Neuronal stem cell (in vitro differentiated cells): ENCODE results near the gene LRIT2.
"Not testable (repeated sequence)": the region's sequence is repeated elsewhere in the genome, so short reads cannot be mapped to it uniquely, and the experiment has no call there.

Experiments
- DNase-seq: peaks from one replicate; pipeline ENCODE4 v3.0.0-alpha.2; 2013; ENCODE audit warnings: low spot score
- H2AFZ ChIP-seq: one replicate; pipeline ENCODE4 v1.6.1; 2013; ENCODE audit warnings: mild to moderate bottlenecking, low read length, inconsistent platforms
- H2AK5ac ChIP-seq: 2 replicates; pipeline ENCODE4 v1.6.1; 2013; ENCODE audit warnings: low read depth, mild to moderate bottlenecking, inconsistent platforms, low read length, moderate library complexity, mixed read lengths
- H2BK120ac ChIP-seq: 2 replicates; pipeline ENCODE4 v1.6.1; 2013; ENCODE audit warnings: low read depth, mild to moderate bottlenecking, inconsistent platforms, low read length, moderate library complexity, mixed read lengths
- H2BK12ac ChIP-seq: one replicate; pipeline ENCODE4 v1.6.1; 2013; ENCODE audit warnings: low read length, inconsistent platforms
- H2BK15ac ChIP-seq: 2 replicates; pipeline ENCODE4 v1.6.1; 2013; ENCODE audit warnings: mild to moderate bottlenecking, low read length, inconsistent platforms, mixed read lengths
- H2BK5ac ChIP-seq: one replicate; pipeline ENCODE4 v1.6.1; 2013; ENCODE audit warnings: inconsistent platforms, mild to moderate bottlenecking, low read length, moderate library complexity
- H3K14ac ChIP-seq: one replicate; pipeline ENCODE4 v1.6.1; 2013; ENCODE audit warnings: low read length, inconsistent platforms
- H3K18ac ChIP-seq: 2 replicates; pipeline ENCODE4 v1.6.1; 2013; ENCODE audit warnings: low read length, inconsistent platforms
- H3K23ac ChIP-seq: 2 replicates; pipeline ENCODE4 v1.6.1; 2013; ENCODE audit warnings: low read depth, mild to moderate bottlenecking, mixed read lengths, low read length, inconsistent platforms; ENCODE audit not compliant: poor library complexity
- H3K27ac ChIP-seq: replicated peaks from 3 replicates; pipeline ENCODE4 v1.5.1; 2013; ENCODE audit warnings: low read length, inconsistent platforms
- H3K27me3 ChIP-seq, 3 experiments: 2 replicates each; pipeline ENCODE4 v1.6.1; 2013; ENCODE audit warnings: low read length in 3 of 3, mild to moderate bottlenecking in 2 of 3, inconsistent platforms in 1 of 3, low read depth in 1 of 3, mixed read lengths in 1 of 3, moderate library complexity in 1 of 3; ENCODE audit not compliant: control insufficient read depth in 3 of 3, insufficient read depth in 3 of 3
- H3K36me3 ChIP-seq, 2 donors: replicated peaks in 1 of 2; 2 replicates each; pipeline ENCODE4 v1.6.1; 2013; ENCODE audit warnings: low read length in 2 of 2; ENCODE audit not compliant: control insufficient read depth in 2 of 2, insufficient read depth in 2 of 2
- H3K4ac ChIP-seq: 2 replicates; pipeline ENCODE4 v1.6.1; 2013; ENCODE audit warnings: inconsistent platforms, mild to moderate bottlenecking, low read length, moderate library complexity
- H3K4me1 ChIP-seq, 2 donors: 1 replicate in 1 of 2; 2 replicates in 1 of 2; pipeline ENCODE4 v1.6.1; 2013; ENCODE audit warnings: low read length in 2 of 2, low read depth in 1 of 2; ENCODE audit not compliant: control insufficient read depth in 2 of 2, insufficient read depth in 1 of 2
- H3K4me2 ChIP-seq: one replicate; pipeline ENCODE4 v1.6.1; 2013; ENCODE audit warnings: mild to moderate bottlenecking, low read length, inconsistent platforms; ENCODE audit not compliant: insufficient read depth, poor library complexity, severe bottlenecking
- H3K4me3 ChIP-seq, 2 donors: 2 replicates each; pipeline ENCODE4 v1.5.1; 2013; ENCODE audit warnings: low read length in 2 of 2, mild to moderate bottlenecking in 2 of 2, inconsistent platforms in 1 of 2, moderate library complexity in 1 of 2
- H3K79me1 ChIP-seq: one replicate; pipeline ENCODE4 v1.6.1; 2013; ENCODE audit warnings: low read depth, mild to moderate bottlenecking, inconsistent platforms, low read length, moderate library complexity
- H3K9ac ChIP-seq: one replicate; pipeline ENCODE4 v1.6.1; 2013; ENCODE audit warnings: mild to moderate bottlenecking, low read depth, low read length, inconsistent platforms; ENCODE audit not compliant: poor library complexity
- H3K9me3 ChIP-seq, 2 donors: replicated peaks in 1 of 2; 2 replicates each; pipeline versions ENCODE3 to v1.6.1; 2013; ENCODE audit warnings: low read length in 2 of 2, mild to moderate bottlenecking in 2 of 2, inconsistent platforms in 1 of 2, low read depth in 1 of 2, mixed read lengths in 1 of 2, moderate library complexity in 1 of 2; ENCODE audit not compliant: control insufficient read depth in 2 of 2, insufficient read depth in 1 of 2
- H4K8ac ChIP-seq: one replicate; pipeline ENCODE4 v1.6.1; 2013; ENCODE audit warnings: low read depth, mild to moderate bottlenecking, inconsistent platforms, low read length, moderate library complexity
- H4K91ac ChIP-seq: one replicate; pipeline ENCODE4 v1.6.1; 2013; ENCODE audit warnings: low read length, low read depth, mild to moderate bottlenecking, inconsistent platforms; ENCODE audit not compliant: poor library complexity
- WGBS, 2 donors: extraction: QIAGEN DNeasy Blood & Tissue Kit; methylation state at CpG; one replicate each; pipeline ENCODE4 v1.1.7; 2013; ENCODE audit warnings: missing lambda C conversion rate in 2 of 2, mixed read lengths in 1 of 2; ENCODE audit not compliant: insufficient read length in 2 of 2, insufficient replicate concordance in 1 of 2; ENCODE audit errors: extremely low coverage in 2 of 2; 5-methylcytosine and 5-hydroxymethylcytosine counted together

LRIT2 gene

DNA sequence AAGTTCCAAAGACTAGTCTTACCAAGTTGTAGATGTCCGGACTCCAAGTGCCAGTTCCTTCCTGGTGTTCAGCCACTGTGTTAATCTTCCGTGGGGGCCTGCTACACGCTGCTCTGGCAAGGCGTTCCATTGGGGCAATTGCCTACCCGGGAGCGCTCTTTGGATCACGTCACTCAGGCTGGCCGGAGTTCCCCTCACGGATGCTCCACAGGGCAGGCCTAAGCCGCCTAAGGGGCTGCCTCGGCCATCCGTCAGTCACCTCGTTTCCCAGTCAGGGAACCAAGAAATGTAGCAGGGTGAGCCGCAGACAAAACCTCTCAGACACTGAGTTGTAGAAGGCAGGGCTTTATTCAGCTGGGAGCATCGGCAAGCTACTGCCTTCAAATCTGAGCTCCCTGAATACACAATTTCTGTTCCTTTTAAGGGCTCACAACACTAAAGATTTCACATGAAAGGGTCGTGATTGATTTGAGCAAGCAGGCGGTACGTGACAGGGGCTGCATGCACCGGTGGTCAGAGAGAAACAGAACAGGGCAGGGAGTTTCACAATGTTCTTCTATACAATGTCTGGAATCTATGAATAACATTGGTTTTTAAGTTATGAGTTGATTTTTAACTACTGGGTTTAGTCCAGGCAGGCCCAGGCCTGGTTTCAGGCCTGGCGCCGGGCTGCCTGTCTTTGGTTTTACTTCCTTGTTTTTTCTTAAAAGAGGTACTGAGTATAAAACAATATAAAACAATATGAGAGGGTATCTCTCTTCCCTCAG lies 53.5 kb downstream of the LRIT2 start:
- H3K27ac ChIP-seq, H3K79me1 ChIP-seq, H4K91ac ChIP-seq, H3K4me3 ChIP-seq, H3K23ac ChIP-seq, H3K14ac ChIP-seq, H2BK15ac ChIP-seq, H3K4me1 ChIP-seq, H2BK5ac ChIP-seq, H3K9ac ChIP-seq, H4K8ac ChIP-seq, H2AK5ac ChIP-seq, H3K18ac ChIP-seq, H2BK120ac ChIP-seq, H3K4ac ChIP-seq, H3K27me3 ChIP-seq, H3K36me3 ChIP-seq, H2BK12ac ChIP-seq, DNase-seq, H3K9me3 ChIP-seq, H3K4me2 ChIP-seq: not testable (repeated sequence)
- WGBS, 2 donors = no CpG with 5 or more reads among the region's 21 CpGs
- peak overlapping the region; percentile 92 for H2AFZ ChIP-seq

DNA sequence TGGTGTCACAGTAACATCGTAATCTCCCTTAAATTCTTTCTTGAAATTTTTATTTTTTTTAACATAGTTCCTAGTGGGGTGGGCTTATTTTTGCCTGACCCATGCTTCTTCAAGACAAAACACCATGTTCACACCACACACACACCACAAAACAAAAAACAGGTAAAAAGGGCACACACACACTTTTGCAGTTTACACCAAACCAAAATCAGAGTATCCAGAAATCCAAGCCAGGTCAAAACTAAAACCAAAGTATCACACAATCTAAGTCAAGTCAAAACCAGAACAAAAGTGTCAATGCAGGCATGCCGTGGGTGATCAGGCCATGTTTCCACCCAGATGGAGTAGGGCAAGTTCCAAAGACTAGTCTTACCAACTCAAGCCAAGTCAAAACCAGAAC lies 54.1 kb downstream of the LRIT2 start:
- not testable (repeated sequence) for H3K4me2 ChIP-seq, H3K18ac ChIP-seq, H3K4ac ChIP-seq, H4K91ac ChIP-seq, DNase-seq, H3K36me3 ChIP-seq, H4K8ac ChIP-seq, H3K14ac ChIP-seq, H2AK5ac ChIP-seq, H3K79me1 ChIP-seq, H3K27ac ChIP-seq, H3K23ac ChIP-seq, H3K4me3 ChIP-seq, H3K4me1 ChIP-seq, H3K9ac ChIP-seq, H2BK5ac ChIP-seq, H2BK15ac ChIP-seq, H2BK12ac ChIP-seq, H2BK120ac ChIP-seq, H3K27me3 ChIP-seq, H3K9me3 ChIP-seq
- WGBS, 2 donors = no CpG with 5 or more reads among the region's 2 CpGs
- H2AFZ ChIP-seq = peak overlapping the region; percentile 92
